ENCODE measurements around the gene INPP5D.
"Not testable (repeated sequence)": the region's sequence is repeated elsewhere in the genome, so short reads cannot be mapped to it uniquely, and the experiment has no call there.

The INPP5D gene

DNA sequence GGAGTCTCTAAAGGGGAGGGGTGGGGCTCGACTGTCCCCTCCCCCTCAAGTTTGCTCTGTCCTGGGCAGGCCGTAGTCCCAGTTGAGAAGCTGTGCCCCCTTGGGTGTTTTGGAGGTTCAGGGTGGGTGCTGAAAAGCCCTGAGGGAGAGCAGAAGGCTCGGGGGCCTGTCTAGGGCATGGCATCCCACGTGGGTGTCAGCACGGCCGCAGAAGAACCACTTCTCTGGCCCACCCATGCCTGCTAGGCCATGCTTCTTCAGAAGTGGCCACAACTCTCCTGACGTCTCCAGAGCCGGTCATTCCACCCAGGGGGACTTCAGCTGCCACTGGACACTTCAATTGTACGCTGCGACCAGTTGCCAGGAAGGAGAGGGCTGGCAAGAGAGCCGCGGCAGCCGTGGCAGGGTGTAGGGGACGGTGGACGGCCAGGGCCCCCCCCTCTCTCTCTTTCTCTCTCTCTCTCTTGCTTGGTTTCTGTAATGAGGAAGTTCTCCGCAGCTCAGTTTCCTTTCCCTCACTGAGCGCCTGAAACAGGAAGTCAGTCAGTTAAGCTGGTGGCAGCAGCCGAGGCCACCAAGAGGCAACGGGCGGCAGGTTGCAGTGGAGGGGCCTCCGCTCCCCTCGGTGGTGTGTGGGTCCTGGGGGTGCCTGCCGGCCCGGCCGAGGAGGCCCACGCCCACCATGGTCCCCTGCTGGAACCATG is at the start of gene INPP5D:
INPP5D (plus strand) TSS at position 546 of the 704 bp plus-strand sequence; CDS start at position 683, 137 bp downstream.
- DNase-seq (ENCODE audit: low read depth in 2 of 3, low spot score in 2 of 3) = peak in 1 of 3 experiments; percentile 46

DNA sequence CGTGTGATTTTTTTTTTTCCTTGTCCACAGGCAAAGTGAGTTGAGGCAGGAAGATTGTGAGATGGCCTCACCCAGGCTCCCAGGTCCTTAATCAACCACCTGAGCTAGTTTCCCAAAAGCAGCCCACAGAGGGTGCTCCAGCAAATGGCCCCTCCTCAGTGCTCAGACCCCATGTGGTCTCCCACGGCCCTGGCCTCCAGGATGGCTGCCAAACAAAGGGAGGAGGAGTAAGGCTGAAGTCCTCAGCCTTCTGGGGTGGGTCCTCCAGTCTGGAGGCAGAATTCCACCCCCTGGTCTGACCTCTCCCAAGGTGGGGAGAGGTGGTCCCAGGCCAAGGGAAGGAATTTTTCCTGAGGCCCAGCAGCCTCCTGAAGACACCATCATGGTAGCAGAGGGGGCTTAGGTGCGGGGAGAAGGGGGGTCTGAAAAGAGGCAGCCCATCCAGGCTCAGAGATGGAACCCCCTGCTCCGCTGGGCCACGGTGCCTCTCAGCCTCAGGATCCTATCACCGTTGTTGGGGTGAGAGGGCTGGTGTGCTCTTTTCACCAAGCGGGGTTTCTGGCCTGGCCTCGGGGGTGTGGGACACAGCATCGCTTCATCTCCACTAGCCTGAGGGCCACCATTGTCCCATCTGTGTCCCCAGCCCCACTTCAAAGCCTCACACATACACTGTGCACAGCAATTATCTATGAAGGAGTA is 49.4 kb upstream of the INPP5D start:
- no peak for DNase-seq (ENCODE audit: low read depth in 2 of 3, low spot score in 2 of 3)

DNA sequence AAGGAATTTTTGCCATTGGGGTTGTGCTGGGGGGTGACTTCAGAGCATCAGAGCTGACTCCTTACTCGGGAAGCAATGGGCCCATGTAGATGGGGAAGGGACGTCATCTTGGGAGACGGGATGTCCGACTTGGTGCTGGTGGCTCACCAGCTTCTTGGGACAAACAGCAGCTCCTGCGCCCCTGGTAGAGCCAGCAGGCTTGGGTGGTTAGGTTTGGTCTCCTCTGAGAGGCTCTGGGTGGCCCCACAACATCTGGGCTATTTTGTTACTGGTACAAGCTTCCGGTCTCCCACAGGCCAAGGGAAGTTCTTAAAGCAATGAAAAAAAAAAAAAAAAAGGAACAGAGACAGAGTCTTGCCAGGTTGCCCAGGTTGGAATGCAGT is 48.9 kb upstream of the INPP5D start:
- no peak for DNase-seq (ENCODE audit: low read depth in 2 of 3, low spot score in 2 of 3)

DNA sequence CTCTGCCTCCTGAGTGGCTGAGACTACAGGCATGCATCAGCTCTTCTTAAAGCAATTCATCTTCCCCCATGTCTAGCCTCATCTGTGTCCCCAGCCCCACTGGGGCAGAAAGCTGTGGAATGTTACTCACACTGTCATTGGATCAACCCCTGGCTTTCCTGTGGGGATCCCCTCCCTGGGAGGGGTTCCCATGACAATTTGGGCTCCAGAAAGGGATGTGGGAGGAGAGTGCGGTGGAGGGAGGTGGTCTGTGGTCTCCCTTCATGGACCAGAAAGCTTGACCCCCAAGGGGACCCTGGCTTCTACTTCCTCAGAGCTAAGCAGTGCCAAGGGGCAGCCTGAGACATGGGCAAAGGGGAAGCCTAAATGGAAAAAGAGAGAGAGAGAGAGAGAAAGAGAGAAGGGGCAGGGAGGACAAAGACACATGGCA is 48.4 kb upstream of the INPP5D start:
- no peak for DNase-seq (ENCODE audit: low read depth in 2 of 3, low spot score in 2 of 3)

DNA sequence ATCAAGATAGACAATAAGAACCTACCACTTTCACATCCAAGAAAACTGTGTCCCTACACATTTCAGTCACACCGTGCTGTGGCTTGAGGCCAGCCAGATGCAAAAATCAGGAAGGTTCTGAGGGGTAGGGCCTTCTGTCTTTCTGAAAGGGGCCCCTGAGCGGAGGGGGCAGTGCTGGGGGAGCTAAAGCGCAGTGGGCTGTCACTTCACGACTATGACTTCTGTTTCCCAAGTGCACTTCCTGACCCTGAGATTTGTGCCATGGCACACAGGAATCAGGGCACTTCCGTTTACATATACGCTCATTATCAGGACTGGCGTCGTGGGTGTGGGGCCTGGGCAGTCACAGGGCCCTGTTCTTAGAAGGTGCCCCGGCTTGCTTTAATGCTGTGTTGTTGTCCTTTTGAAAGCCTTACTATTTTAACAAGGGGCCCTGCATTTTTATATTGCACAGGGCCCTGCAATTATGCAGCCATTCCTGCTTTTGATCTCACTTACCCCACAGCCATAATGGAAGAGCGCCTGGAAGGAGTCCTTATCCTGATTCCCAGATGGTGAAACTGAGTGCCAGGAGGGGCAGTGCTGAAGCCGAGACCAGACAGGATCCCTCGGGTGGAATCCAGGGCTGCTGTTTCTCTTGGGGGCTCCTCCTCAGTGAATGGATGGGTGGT is 47.7 kb upstream of the INPP5D start:
- DNase-seq (ENCODE audit: low read depth in 2 of 3, low spot score in 2 of 3) = no peak

DNA sequence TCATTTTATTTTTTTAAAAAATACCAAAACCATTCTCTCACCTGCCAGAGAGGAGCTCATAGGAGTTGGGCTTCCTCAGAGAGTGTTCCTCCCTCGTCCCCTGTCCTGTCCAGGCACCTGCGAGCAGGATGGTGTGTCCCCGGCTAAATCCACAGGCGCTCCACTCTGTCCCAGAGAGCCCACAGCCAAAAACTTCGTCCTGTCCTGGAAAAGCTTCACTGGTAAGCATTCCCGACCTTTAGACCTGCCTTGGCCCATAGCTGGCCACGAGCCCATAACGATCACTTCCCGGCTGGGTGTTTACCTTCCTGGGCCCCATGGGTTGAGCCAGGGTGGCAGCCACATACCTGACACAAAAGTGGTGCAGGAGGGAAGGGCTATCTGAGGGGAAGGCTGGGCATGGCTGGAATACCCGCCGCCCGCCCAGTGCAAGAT is 47.1 kb upstream of the INPP5D start, which contains the start of gene NGEF:
NGEF (minus strand) TSS at position 230 of the 435 bp plus-strand sequence. CDS start 38,366 bp downstream, outside the sequence.
- DNase-seq (ENCODE audit: low read depth in 2 of 3, low spot score in 2 of 3) = no peak

DNA sequence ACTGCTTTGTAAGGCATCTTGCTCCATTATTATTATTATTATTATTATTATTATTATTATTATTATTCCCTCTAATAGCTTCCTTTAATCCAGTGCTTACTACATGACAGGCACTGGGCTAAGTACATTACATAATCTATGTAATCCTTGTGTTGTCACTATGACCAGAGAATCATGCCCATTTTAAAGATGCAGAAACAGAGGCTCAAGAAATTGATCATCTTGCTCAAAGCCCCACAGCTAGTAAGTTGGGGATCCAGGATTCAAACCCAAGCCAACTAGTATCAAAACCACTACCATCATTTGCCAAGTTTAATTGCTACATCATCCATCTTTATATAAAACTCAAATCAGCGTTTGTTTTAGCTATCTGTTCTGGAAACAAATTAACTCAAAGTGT is 46.5 kb upstream of the INPP5D start:
- no peak for DNase-seq (ENCODE audit: low read depth in 2 of 3, low spot score in 2 of 3)

DNA sequence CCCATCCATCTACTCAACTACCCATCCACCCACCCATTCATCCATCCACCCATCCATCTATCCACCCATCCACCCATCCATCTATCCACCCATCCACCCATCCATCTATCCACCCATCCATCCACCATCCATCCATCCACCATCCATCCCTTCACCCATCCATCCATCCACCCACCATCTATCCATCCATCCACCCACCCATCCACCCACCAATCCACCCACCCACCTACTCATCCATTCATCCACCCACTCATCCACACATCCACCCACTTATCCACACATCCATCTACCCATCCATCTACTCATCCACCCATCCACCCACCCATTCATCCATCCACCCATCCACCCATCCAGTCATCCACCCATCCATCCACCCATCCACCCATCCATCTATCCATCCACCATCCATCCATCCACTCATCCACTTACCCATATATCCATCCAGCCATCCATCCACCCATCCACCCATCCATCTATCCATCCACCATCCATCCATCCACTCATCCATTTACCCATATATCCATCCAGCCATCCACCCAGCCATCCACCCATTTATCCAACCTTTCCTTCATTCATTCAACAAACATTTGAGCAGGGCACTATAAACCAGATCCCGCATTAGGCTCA is 45.0 kb upstream of the INPP5D start:
- DNase-seq (ENCODE audit: low read depth in 2 of 3, low spot score in 2 of 3) = no peak

DNA sequence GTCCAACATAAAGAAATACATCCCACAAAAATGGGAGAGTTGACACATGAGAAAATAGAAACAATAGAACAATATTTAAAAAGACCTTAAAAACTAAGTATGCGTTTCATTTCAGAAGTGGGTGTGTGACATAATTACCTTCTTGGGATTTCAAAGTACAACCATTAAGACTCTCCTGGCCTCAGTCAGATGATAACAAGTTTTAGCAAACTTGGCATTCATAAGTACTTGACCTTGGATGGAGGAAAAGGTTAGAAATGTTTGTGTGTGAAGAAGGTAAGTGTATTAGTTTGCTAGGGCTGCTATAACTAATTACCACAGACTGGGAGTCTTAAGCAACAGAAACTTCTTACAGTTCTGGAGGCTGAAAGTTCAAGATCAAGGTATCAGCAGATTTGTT is 42.2 kb upstream of the INPP5D start:
- no peak for DNase-seq (ENCODE audit: low read depth in 2 of 3, low spot score in 2 of 3)

DNA sequence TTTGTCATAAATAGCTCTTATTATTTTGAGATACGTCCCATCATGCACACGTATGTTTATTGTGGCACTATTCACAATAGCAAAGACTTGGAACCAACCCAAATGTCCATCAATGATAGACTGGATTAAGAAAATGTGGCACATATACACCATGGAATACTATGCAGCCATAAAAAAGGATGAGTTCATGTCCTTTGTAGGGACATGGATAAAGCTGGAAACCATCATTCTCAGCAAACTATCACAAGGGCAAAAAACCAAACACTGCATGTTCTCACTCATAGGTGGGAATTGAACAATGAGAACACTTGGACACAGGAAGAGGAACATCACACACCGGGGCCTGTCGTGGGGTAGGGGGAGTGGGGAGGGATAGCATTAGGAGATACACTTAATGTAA is 40.5 kb upstream of the INPP5D start:
- not testable (repeated sequence) for DNase-seq (ENCODE audit: low read depth in 2 of 3, low spot score in 2 of 3)

DNA sequence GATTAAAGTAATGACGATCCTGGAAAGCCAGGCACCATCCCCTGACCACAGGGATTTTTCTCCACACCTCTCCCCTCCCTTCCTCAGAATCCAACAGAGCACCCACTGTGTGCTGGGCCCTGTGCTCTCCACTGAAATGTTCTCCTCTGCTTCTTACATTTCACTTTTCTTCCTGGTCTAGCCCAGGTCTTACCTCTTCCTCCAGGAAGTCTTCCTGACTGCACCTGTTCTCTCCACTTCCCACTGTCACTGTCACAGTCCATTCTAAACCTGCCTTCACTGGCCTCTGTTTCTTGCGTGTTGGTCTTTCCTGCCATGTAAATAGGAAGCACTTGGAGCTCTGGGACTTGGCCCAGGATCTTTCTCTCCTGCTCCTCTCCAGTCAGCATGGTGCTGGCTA is 39.7 kb upstream of the INPP5D start:
- no peak for DNase-seq (ENCODE audit: low read depth in 2 of 3, low spot score in 2 of 3)

DNA sequence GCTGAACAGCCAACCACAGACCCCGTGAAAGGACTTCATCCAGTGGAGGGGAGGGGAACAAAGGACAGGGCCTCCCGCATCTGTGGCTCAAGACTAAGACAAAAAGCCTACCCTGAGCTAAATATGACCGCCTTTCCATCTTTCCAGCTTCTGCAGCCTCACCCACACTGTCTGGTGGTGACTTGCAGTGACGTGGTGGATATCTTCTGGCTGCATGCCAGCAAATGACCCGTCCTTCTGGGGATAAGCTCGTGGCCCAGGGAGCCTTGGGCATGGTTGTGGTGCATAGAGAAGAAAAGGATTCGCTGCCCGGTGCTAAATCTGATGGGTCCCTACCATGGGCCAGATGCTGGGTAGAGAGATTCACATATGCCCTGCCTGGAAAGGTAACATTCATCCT is 38.4 kb upstream of the INPP5D start:
- DNase-seq (ENCODE audit: low read depth in 2 of 3, low spot score in 2 of 3) = no peak

DNA sequence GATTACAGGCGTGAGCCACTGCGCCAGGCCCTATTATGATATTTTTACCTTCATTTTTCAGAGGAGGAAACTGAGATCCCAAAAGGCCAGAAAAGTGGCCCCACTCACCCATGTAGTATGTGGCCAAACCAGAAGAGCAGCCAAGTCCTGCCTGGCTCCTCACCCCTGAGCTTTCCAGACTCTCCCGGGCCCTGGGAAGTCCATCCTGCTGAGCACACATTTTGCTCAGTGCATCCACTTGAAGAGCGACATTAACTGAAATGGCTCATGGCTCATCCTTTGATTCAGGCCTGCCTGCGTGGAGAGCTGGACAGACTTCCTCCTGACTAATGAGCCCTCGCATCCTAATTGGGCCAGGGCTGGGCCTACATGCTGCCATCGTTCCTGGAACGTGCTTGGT is 37.6 kb upstream of the INPP5D start:
- DNase-seq (ENCODE audit: low read depth in 2 of 3, low spot score in 2 of 3) = no peak

DNA sequence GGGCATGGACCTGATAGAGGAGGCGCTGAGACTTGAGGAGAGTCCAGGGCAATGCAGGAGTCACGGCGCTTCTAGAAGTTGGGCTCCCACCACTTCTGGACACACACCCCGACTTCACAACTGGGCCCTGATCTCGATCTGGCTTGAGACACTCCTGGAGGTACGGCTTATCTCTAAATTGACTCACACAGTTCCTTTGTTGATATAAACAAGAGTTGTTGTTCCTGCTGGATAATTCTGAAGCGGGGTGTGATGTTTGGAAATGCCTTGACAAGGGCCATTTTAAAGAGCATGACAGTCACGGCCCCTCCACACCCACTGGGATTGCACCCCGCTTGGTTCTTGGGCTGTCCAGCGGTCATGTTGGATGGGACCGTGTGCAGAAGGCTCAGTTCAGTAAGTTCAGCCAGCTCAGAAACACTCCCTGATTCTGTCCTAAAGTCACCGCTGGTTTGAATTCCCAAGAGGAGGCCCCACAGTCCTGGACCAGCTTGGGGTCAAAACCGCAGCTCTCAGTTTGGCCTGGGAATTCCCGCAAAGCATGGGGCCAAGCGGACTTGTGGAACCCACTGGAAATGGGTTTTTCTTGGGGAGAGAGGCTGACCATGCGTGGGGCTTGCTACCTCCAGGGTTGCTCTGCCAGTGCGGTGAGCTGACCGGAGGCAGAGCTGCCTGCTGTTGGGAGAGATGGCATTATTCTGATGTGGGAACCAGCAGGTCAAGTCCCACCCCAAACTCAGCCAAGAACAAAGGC is 37.0 kb upstream of the INPP5D start:
- no peak for DNase-seq (ENCODE audit: low read depth in 2 of 3, low spot score in 2 of 3)

DNA sequence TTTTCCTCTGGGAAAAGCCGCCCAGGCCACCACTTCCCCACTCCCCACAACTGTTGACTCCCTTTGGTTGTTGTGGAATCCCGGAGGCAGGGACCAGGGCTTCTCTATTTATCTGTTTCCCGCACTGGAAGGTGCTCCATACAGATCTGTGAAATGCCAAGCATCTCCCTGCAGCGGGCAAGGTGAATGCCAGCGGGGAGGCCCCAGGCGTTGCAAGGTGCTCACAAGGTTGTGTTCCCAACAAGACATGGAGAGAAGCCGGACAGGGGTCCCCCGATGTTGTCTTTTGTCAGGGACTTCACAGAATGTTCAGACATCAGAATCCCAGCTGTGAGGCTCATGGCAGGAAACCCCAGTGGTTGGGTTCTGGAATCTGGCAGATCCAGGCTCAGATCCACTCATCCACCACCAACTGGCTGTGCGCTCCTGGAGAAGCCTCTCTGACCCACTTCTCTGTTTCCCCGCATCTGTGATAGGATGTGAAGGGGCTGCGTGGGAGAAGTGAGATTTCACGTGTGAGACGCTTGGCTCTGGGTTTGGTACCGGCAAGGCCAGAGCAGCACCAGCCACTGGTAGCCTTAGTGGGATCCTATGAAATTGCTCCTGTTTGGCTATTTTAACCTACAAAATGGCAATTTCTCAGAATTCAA is 36.3 kb upstream of the INPP5D start:
- DNase-seq (ENCODE audit: low read depth in 2 of 3, low spot score in 2 of 3) = no peak

DNA sequence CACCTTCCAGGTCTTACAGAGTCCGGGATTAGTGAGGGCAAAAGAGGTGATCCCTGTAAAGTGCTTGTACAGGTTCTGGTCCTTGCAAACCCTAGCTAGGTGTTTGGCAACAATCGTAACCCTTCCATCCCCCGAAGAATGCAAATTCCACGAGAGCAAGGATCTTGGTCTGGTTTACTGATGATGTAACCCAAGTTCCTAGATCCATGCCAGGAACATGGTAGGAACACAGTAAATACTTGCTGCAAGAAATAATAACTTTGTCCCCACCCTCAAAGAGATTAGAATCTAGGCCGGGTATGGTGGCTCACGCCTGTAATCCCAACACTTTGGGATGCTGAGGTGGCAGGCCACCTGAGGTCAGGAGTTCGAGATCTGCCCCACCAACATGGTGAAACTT is 34.4 kb upstream of the INPP5D start:
- no peak for DNase-seq (ENCODE audit: low read depth in 2 of 3, low spot score in 2 of 3)

DNA sequence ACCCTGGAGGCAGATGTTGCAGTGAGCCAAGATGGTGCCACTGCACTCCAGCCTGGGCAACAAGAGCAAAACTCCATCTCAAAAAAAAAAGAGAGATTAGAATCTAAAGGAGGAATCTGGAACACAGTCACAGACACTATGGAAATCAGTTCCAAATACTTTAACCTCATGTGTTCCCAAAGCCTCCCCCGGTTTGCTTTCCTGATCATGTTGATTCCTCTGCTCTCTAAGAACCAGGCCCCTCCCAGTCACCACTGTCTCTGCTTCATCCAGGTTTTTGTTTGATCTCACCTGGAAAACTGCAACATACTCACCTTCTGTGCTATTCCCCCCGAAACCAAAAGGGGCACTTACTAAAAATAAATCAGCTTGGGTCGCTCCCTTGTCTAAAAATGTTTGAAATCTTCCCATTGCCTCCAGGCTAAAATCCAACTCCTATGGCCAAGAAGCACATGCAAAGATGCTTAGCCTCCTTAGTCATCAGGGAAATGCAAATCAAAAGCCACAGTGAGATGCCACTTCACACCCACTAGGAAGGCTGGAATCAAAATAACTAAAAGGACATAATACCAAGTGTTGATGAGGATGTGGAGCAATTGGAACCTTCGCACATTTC is 33.8 kb upstream of the INPP5D start:
- no peak for DNase-seq (ENCODE audit: low read depth in 2 of 3, low spot score in 2 of 3)

DNA sequence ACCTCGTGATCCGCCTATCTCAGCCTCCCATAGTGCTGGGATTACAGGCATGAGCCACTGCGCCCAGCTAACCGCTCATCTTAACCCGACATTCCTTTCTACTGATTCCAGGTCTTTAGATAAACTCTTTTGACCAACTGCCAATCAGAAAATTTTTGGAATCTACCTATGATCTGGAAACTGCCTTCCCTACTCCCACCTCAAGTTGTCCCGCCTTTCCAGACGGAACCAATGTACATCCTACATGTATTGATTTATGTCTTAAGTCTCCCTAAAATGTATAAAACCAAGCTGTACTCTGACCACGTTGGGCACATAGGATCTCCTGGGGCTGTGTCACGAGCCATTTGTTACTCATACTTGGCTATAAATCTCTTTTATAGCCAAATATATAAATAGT is 30.8 kb upstream of the INPP5D start:
- no peak for DNase-seq (ENCODE audit: low read depth in 2 of 3, low spot score in 2 of 3)

DNA sequence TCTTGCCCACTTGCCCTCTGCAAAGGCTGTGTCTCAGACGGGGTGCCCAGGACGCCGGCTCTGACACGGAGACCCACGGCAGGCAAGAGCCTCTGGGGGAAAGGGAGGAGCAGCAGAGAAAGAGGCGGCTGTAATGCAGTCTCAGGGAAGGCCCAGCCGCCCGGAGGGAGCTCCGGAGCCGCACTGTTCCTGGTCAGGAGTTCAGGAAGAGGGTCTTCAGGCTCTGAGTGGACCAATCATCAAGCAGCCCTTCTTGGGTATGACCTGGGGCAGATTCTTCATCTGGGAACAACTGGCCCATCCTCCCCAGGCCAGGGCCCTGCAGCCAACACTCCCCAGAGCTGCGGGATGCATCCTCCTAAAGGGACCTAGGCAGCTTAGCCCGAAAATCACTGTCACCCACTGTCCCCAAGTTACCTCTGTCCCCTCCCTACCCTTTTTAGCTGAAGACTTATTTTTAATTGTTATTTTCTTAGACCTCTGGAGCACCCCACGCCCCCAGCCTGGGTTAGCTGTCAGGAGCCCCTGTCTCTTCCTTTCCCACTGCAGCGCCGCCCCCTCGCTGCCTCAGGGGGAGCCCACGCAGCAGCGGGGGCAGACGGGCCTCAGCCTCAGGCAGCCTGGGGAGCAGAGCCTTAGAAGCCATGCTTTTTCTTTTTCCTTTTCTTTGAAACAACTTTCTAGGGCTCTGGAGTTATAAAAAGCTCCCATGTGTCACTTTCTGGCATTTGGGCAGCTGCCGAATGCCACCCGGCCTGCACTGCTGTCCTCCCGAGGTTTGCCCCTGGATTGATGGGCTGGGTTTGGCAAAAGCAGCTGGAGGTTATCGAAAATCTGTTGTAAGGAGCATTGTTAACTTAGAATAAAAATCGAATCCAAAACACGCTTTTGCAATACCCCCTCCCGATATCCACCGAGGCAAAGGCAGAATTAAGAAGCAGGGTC is 28.3 kb upstream of the INPP5D start:
- DNase-seq (ENCODE audit: low read depth in 2 of 3, low spot score in 2 of 3) = no peak
